ENCODE measurements around the gene LSM6. TPM values are rescaled to one million over a fixed set of nuclear protein-coding genes. Genes with fewer than 3 reads are reported as not detected.

The LSM6 gene
- total and polyA plus RNA-seq, 2 experiments from 2014 or later = 70.4 to 238 TPM

- TF ChIP-seq ZNF462 (CRISPR knock-in tag; IDR thresholded peaks at IDR 0.05) = no peak
- no peak for TF ChIP-seq EZH2 (IDR thresholded peaks at IDR 0.05; ENCODE audit: low read depth, unreplicated experiment)
- TF ChIP-seq CTCF (conservative IDR thresholded peaks at IDR 0.05; ENCODE audit: low read depth in 2 of 2) = no peak
- no peak for TF ChIP-seq NANOG (IDR thresholded peaks at IDR 0.05; ENCODE audit: borderline replicate concordance)
- no peak for TF ChIP-seq EZH2phosphoT487 (IDR thresholded peaks at IDR 0.05; ENCODE audit: unreplicated experiment)
Observed at GRCh38 chr4:146237092-146237491, 61.6 kb downstream of the LSM6 start (continued).

GRCh38 chr4:146238107-146238506 is 62.6 kb downstream of the LSM6 start:
- Histone ChIP-seq H3K9me2 (ENCODE audit: insufficient read depth) (peaks cover 5% of the 10 kb centered on the region; the same call in 1 of the 2 replicates), H3F3A (replicated peaks; ENCODE audit: low read depth) (no peaks in the 10 kb centered on the region), H3K36me3 (ENCODE audit: insufficient read depth) (no peaks in the 10 kb centered on the region), H3K79me2 (replicated peaks; ENCODE audit: insufficient read depth) (no peaks in the 10 kb centered on the region), H4K20me1 (replicated peaks; ENCODE audit: insufficient read depth) (no peaks in the 10 kb centered on the region), H3K4me1 (ENCODE audit: insufficient read depth) (peaks cover 6% of the 10 kb centered on the region), H3K4me2 (no peak overlapping the region), H3K27ac (ENCODE audit: low read depth) (no peak overlapping the region), H3K4me3 (no peak overlapping the region), H2AFZ (0 out of 2 replicates have a peak overlapping the region, but pooled peaks have one; percentile 63), H3K27me3 (ENCODE audit: insufficient read depth) (no peaks in the 10 kb centered on the region)
- H3K36me3 Mint-ChIP-seq (ENCODE audit: low read depth) = no peaks in the 10 kb centered on the region
- DNase-seq (ENCODE audit: low spot score) (no peak), ATAC-seq (no peak)
- peaks cover 2% of the 10 kb centered on the region for H3K27me3 Mint-ChIP-seq (ENCODE audit: insufficient read depth, low read depth, poor library complexity)
- TF ChIP-seq POLR2AphosphoS5 (IDR thresholded peaks at IDR 0.05; ENCODE audit: low read depth) (no peak), JUNB (IDR thresholded peaks at IDR 0.05; ENCODE audit: unreplicated experiment) (no peak), CREB1 (CRISPR knock-in tag; IDR thresholded peaks at IDR 0.05; ENCODE audit: low read depth) (no peak)
- no peak overlapping the region for H3K27ac Mint-ChIP-seq
- no peak overlapping the region for H3K4me3 Mint-ChIP-seq
- H3K4me1 Mint-ChIP-seq = peaks cover 13% of the 10 kb centered on the region
- H3K9me3 Mint-ChIP-seq = no peaks in the 10 kb centered on the region; the same call in 2 of the 3 replicates

Other genes with a start within 250 kb of the LSM6 start
- gene ZNF827, start 236.9 kb upstream of the LSM6 start, total RNA-seq (2014; rRNA removed; shearing (Covaris generic)) = 33.1 and 34.1 TPM in 2 replicates
- gene ZNF827, start 236.9 kb upstream of the LSM6 start, polyA plus RNA-seq (2016; fragmentation: Nextera tagmentation; extraction: Ambion mirVana) = 19.9 and 20.3 TPM in 2 replicates
- gene REELD1, start 38.8 kb downstream of the LSM6 start, total RNA-seq (2014; rRNA removed; shearing (Covaris generic)) = not detected in 2 replicates
- gene REELD1, start 38.8 kb downstream of the LSM6 start, polyA plus RNA-seq (2016; fragmentation: Nextera tagmentation; extraction: Ambion mirVana) = 0.19 TPM in 1 of 2 replicates, not detected in the other

Data from GM23338 (cell line).